Fibroblast of pulmonary artery (primary cell): ENCODE data around the gene KIF18A.

Source experiments
- DNase-seq: peaks from one replicate; pipeline ENCODE4 v3.0.0-alpha.2; 2010; ENCODE audit warnings: low read depth
- H3K4me3 ChIP-seq: replicated peaks from 2 replicates; pipeline ENCODE4 v1.5.1; 2011; ENCODE audit warnings: low read depth, mild to moderate bottlenecking, control low read depth, low read length, moderate library complexity
- TF ChIP-seq, protein P1 (sequence below): IDR thresholded peaks from 2 replicates; pipeline ENCODE4 v1.5.1; 2011; ENCODE audit warnings: mild to moderate bottlenecking, control low read depth, low read length, inconsistent platforms; ENCODE audit errors: missing control alignments

The KIF18A gene

DNA sequence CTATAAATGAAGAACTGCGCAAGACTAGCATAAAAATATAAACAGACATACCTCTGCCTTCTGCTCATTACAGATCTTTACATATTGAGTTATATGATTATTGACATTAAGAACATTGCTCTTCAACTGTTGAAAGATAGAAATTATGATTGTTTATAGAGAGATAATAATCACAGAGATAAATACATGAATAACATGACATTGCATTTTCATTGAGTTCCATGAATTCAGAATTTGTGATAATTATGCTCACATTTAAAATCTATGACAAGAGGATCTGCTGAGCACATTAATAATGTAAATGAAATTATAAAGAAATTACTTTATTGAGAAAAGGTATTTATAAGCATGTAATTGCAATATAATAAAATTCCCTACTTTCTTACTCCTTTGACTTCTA, 24.8 kb downstream of the KIF18A start:
- no peak for DNase-seq
- no peak overlapping the region for H3K4me3 ChIP-seq
- TF ChIP-seq, protein P1, sequence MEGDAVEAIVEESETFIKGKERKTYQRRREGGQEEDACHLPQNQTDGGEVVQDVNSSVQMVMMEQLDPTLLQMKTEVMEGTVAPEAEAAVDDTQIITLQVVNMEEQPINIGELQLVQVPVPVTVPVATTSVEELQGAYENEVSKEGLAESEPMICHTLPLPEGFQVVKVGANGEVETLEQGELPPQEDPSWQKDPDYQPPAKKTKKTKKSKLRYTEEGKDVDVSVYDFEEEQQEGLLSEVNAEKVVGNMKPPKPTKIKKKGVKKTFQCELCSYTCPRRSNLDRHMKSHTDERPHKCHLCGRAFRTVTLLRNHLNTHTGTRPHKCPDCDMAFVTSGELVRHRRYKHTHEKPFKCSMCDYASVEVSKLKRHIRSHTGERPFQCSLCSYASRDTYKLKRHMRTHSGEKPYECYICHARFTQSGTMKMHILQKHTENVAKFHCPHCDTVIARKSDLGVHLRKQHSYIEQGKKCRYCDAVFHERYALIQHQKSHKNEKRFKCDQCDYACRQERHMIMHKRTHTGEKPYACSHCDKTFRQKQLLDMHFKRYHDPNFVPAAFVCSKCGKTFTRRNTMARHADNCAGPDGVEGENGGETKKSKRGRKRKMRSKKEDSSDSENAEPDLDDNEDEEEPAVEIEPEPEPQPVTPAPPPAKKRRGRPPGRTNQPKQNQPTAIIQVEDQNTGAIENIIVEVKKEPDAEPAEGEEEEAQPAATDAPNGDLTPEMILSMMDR: no peak

DNA sequence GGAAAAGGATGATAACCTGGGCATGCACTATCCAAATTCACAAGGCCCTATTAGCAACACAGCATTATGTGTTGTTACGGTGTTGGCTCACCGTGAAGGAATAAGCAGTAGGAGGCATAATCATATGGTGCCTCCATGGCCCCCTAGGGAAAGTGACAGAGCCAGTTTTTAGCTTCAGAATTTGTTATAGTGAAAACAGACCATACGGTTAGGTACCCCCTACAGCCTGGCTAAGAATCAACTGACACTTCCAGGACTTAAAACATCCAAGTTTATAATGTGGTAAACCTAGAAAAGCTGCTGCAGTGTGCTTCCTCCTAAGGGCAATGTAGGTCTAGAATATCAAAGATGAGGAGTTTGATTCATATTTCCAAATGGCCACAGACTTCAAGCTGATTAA, 30.4 kb downstream of the KIF18A start:
- DNase-seq: no peak
- no peak overlapping the region for H3K4me3 ChIP-seq
- TF ChIP-seq, protein P1: no peak

GRCh38 chr11:28072321-28072720, 35.6 kb downstream of the KIF18A start:
- peak; percentile 61 for DNase-seq
- no peak overlapping the region for H3K4me3 ChIP-seq
- TF ChIP-seq, protein P1: no peak

DNA sequence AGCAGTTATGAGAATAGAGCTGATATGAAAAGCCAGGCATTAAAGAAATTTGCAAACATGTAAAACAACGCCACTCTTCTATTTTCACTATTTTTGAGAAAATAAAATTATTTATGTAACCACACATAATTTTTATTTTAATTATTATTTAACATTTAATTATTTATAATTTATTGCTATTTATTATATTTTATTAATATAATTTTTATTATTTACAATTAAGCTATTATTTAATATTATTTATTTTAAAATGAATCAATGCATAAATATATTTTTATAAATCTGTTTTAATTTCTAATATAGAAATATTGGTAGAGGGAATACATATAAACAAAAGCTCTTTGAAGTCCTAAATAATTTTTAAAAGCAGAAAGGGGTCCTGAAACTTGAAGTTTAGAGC, 36.7 kb downstream of the KIF18A start:
- no peak overlapping the region for H3K4me3 ChIP-seq
- TF ChIP-seq, protein P1: no peak
- DNase-seq: no peak

- H3K4me3 ChIP-seq: no peak overlapping the region
- TF ChIP-seq, protein P1: no peak
- peak; percentile 18 for DNase-seq
These were observed 49.6 kb downstream of the KIF18A start for GRCh38 chr11:28058333-28058732.

- no peak for DNase-seq
- no peak overlapping the region for H3K4me3 ChIP-seq
- TF ChIP-seq, protein P1: no peak
These were observed 53.1 kb downstream of the KIF18A start for GRCh38 chr11:28054821-28055220.

DNA sequence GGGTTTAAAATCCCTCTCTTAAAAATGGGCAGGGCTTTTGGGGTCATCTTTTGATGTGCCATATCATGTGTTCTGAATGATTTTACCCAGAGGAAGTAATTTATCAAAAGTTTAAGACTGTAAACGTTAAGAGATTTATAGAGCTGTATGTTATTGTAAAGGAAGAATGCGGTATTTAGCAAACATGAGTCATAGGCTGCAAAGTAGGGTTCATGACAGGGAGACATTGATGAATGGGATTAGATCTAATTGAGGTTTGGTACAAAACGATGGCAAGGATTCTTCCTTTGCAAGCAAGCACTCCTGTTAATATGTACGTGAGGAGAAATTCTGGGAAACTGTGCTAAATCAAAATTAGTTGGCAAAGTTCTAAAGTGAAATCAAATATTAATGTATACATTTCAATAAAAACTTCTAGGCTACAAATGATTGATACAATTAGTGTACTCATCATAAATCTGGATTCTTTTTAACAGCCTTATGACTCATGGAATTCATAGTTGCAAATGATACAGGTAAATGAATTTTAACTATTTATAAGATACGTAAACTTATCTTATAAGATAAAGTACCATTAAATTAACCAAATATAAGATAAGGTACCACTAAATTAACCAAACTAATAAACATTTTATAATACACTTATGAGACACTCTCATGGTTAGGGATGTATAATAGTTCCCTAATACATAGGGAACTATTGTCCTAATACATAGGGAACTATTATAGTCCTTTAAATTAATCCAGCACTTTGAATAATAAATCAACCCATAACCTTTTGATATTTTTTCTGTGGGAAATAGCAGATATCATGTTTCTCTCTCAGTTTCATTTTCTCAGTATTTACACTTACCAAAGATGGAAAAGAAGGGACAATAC, 58.4 kb downstream of the KIF18A start:
- H3K4me3 ChIP-seq: no peak overlapping the region
- TF ChIP-seq, protein P1: no peak
- DNase-seq: peak; percentile 32
